Measurements from ENCODE around the gene MEGF11. TPM values are rescaled to one million over a fixed set of nuclear protein-coding genes. Genes with fewer than 3 reads are reported as not detected.

Gene MEGF11
- total RNA-seq, 1 experiment from 2014 or later, result 1.2 TPM

DNA sequence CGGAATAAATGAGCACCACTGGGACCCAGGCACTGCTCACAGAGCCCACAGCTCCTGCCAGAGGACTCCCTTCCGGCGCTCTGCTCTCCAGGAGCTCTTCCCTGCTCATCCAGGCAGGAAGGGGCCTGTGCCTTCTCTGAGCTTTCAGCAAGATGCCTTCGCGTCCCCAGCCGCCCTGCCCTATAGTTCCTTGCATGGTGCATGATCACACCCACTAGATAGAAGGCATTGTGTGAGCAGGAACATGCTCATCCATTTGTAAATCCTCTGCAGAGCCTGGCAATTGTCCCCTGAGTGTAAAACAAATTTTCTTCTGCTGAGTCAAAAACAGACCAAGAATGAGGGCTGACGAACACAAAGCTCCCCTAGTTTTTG, 181.6 kb downstream of the MEGF11 start:
- Histone ChIP-seq H3K9me3 (ENCODE audit: control insufficient read depth, low read depth, low read length) (no peaks in the 10 kb centered on the region), H2BK5ac (ENCODE audit: insufficient read length, low read length) (no peak overlapping the region), H2BK15ac (ENCODE audit: low read depth, low read length) (no peak overlapping the region), H3K27me3 (ENCODE audit: insufficient read depth, low read length) (no peaks in the 10 kb centered on the region), H3K79me1 (ENCODE audit: insufficient read depth, low read depth, low read length, poor library complexity, severe bottlenecking) (no peaks in the 10 kb centered on the region), H3K9ac (ENCODE audit: extremely low read depth, insufficient read length, low read length) (no peak overlapping the region), H3T11ph (ENCODE audit: low read length) (no peak overlapping the region), H3K56ac (ENCODE audit: insufficient read length, low read depth, low read length) (no peak overlapping the region), H4K5ac (ENCODE audit: insufficient read length, low read depth, low read length) (no peak overlapping the region), H3K4ac (ENCODE audit: low read depth, low read length) (no peak overlapping the region), H3K23me2 (ENCODE audit: insufficient read length, low read depth, low read length, poor library complexity, severe bottlenecking) (no peaks in the 10 kb centered on the region), H3K18ac (ENCODE audit: insufficient read length, low read depth, low read length) (no peak overlapping the region), H4K20me1 (ENCODE audit: control insufficient read depth, insufficient read depth, insufficient read length) (no peaks in the 10 kb centered on the region), H3K27ac (ENCODE audit: insufficient read length, low read depth, low read length) (no peak overlapping the region), H3K79me2 (ENCODE audit: insufficient read depth, low read length) (no peaks in the 10 kb centered on the region), H3K4me1 (ENCODE audit: insufficient read depth, low read length) (peaks cover 7% of the 10 kb centered on the region; the same call in 1 of the 2 replicates), H4K91ac (ENCODE audit: insufficient read length, low read depth, low read length) (no peak overlapping the region), H3K23ac (ENCODE audit: insufficient read length, low read depth, low read length) (no peak overlapping the region), H4K8ac (replicated peaks; ENCODE audit: insufficient read length, low read depth, low read length) (no peak overlapping the region), H3K4me2 (ENCODE audit: insufficient read depth, insufficient read length, low read length) (no peak overlapping the region), H2AK5ac (ENCODE audit: insufficient read length, low read length) (no peak overlapping the region), H2BK20ac (ENCODE audit: low read depth, low read length, poor library complexity, severe bottlenecking) (no peak overlapping the region), H3K14ac (ENCODE audit: insufficient read depth, low read length) (no peak overlapping the region), H2BK120ac (ENCODE audit: low read depth, low read length, poor library complexity, severe bottlenecking) (no peak overlapping the region), H2BK12ac (ENCODE audit: insufficient read length, low read depth, low read length) (no peak overlapping the region), H2AFZ (ENCODE audit: low read length) (no peak overlapping the region)
- Mint-ChIP-seq H3K36me3 (ENCODE audit: insufficient read depth in 1 of 3, low read depth in 3 of 3) (no peaks in the 10 kb centered on the region), H3K27ac (peak overlapping the region in 1 of 3 experiments; percentile 55; a peak in 2 of 7 replicates), H3K27me3 (ENCODE audit: low read depth) (peaks cover 2% of the 10 kb centered on the region; the same call in 1 of the 2 replicates), H3K4me3 (no peak overlapping the region), H3K4me1 (peaks cover 47 to 48% of the 10 kb centered on the region in 2 experiments), H3K9me3 (no peaks in the 10 kb centered on the region)
- TF ChIP-seq, protein P1, sequence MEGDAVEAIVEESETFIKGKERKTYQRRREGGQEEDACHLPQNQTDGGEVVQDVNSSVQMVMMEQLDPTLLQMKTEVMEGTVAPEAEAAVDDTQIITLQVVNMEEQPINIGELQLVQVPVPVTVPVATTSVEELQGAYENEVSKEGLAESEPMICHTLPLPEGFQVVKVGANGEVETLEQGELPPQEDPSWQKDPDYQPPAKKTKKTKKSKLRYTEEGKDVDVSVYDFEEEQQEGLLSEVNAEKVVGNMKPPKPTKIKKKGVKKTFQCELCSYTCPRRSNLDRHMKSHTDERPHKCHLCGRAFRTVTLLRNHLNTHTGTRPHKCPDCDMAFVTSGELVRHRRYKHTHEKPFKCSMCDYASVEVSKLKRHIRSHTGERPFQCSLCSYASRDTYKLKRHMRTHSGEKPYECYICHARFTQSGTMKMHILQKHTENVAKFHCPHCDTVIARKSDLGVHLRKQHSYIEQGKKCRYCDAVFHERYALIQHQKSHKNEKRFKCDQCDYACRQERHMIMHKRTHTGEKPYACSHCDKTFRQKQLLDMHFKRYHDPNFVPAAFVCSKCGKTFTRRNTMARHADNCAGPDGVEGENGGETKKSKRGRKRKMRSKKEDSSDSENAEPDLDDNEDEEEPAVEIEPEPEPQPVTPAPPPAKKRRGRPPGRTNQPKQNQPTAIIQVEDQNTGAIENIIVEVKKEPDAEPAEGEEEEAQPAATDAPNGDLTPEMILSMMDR (conservative IDR thresholded peaks at IDR 0.05), result no peak
- DNase-seq, result no peak
- no CpG with 5 or more reads among the region's 7 CpGs for WGBS (ENCODE audit: extremely low coverage, insufficient read length, low lambda C conversion rate)
